ENCODE data around the gene TRRAP.
"Not testable (repeated sequence)": the region's sequence is repeated elsewhere in the genome, so short reads cannot be mapped to it uniquely, and the experiment has no call there.

The TRRAP gene

GRCh38 chr7:99040104-99040958, 162.0 kb downstream of the TRRAP start:
- Mint-ChIP-seq H3K9me3 (no peaks in the 10 kb centered on the region), H3K36me3 (ENCODE audit: low read depth) (peaks cover 77% of the 10 kb centered on the region), H3K27me3 (ENCODE audit: low read depth) (no peaks in the 10 kb centered on the region), H3K4me3 (no peak overlapping the region), H3K27ac (peak overlapping the region; percentile 71 to 84 (median 73)), H3K4me1 (peaks cover 13% of the 10 kb centered on the region)
- TF ChIP-seq CTCF (IDR thresholded peaks at IDR 0.05; ENCODE audit: unreplicated experiment in 3 of 3) = peak; percentile 70 to 77 (median 71)

- peak overlapping the region; percentile 22 to 60 (median 36) for H3K27ac Mint-ChIP-seq
- peaks cover 13% of the 10 kb centered on the region for H3K4me1 Mint-ChIP-seq
- H3K4me3 Mint-ChIP-seq = no peak overlapping the region
- peaks cover 74% of the 10 kb centered on the region for H3K36me3 Mint-ChIP-seq (ENCODE audit: low read depth)
- TF ChIP-seq CTCF (IDR thresholded peaks at IDR 0.05; ENCODE audit: unreplicated experiment in 3 of 3) = no peak
- no peaks in the 10 kb centered on the region for H3K9me3 Mint-ChIP-seq
- H3K27me3 Mint-ChIP-seq (ENCODE audit: low read depth) = no peaks in the 10 kb centered on the region
Observed at GRCh38 chr7:99041526-99041925, 163.2 kb downstream of the TRRAP start.

- TF ChIP-seq CTCF (IDR thresholded peaks at IDR 0.05; ENCODE audit: unreplicated experiment in 3 of 3) = no peak
- peaks cover 13% of the 10 kb centered on the region for H3K4me1 Mint-ChIP-seq
- H3K36me3 Mint-ChIP-seq (ENCODE audit: low read depth) = peaks cover 72% of the 10 kb centered on the region
- no peaks in the 10 kb centered on the region for H3K9me3 Mint-ChIP-seq
- H3K27ac Mint-ChIP-seq = peak overlapping the region; percentile 18 to 64 (median 58)
- no peaks in the 10 kb centered on the region for H3K27me3 Mint-ChIP-seq (ENCODE audit: low read depth)
- no peak overlapping the region for H3K4me3 Mint-ChIP-seq
Observed at GRCh38 chr7:99042957-99043356, 164.6 kb downstream of the TRRAP start.

- H3K27me3 Mint-ChIP-seq (ENCODE audit: low read depth); H3K4me3 Mint-ChIP-seq; H3K27ac Mint-ChIP-seq; H3K9me3 Mint-ChIP-seq: not testable (repeated sequence)
- peaks cover 75% of the 10 kb centered on the region for H3K36me3 Mint-ChIP-seq (ENCODE audit: low read depth)
- peaks cover 13% of the 10 kb centered on the region for H3K4me1 Mint-ChIP-seq
Observed at GRCh38 chr7:99044858-99045257, 166.5 kb downstream of the TRRAP start.

GRCh38 chr7:99046262-99046661, 167.9 kb downstream of the TRRAP start:
- H3K36me3 Mint-ChIP-seq (ENCODE audit: low read depth) = peaks cover 77% of the 10 kb centered on the region
- not testable (repeated sequence) for H3K4me3 Mint-ChIP-seq; H3K27me3 Mint-ChIP-seq (ENCODE audit: low read depth); H3K9me3 Mint-ChIP-seq; H3K27ac Mint-ChIP-seq; H3K4me1 Mint-ChIP-seq

- H3K36me3 Mint-ChIP-seq (ENCODE audit: low read depth) = peaks cover 78% of the 10 kb centered on the region
- peaks cover 5% of the 10 kb centered on the region for H3K4me1 Mint-ChIP-seq
- no peaks in the 10 kb centered on the region for H3K27me3 Mint-ChIP-seq (ENCODE audit: low read depth)
- H3K27ac Mint-ChIP-seq = no peak overlapping the region
- TF ChIP-seq CTCF (IDR thresholded peaks at IDR 0.05; ENCODE audit: unreplicated experiment in 3 of 3) = no peak
- no peak overlapping the region for H3K4me3 Mint-ChIP-seq
- H3K9me3 Mint-ChIP-seq = no peaks in the 10 kb centered on the region
Observed at GRCh38 chr7:99046722-99047121, 168.4 kb downstream of the TRRAP start.

GRCh38 chr7:99047526-99048077, 169.3 kb downstream of the TRRAP start:
- no peak for TF ChIP-seq CTCF (IDR thresholded peaks at IDR 0.05; ENCODE audit: unreplicated experiment in 3 of 3)
- H3K36me3 Mint-ChIP-seq (ENCODE audit: low read depth) = peaks cover 81% of the 10 kb centered on the region

More at GRCh38 chr7:99047526-99048077, 169.3 kb downstream of the TRRAP start:
- Mint-ChIP-seq H3K27ac (no peak overlapping the region), H3K4me3 (no peak overlapping the region), H3K9me3 (no peaks in the 10 kb centered on the region), H3K4me1 (peaks cover 5% of the 10 kb centered on the region), H3K27me3 (ENCODE audit: low read depth) (no peaks in the 10 kb centered on the region)

Data from nephron (organoid).